ENCODE data around the gene TMCC3. TPM values are rescaled to one million over a fixed set of nuclear protein-coding genes. Genes with fewer than 3 reads are reported as not detected.

Gene TMCC3
- total and polyA plus RNA-seq, 9 of the 15 experiments (the other 6 are each of a cell fraction or from before 2014, with no cell fraction given) = not detected

DNA sequence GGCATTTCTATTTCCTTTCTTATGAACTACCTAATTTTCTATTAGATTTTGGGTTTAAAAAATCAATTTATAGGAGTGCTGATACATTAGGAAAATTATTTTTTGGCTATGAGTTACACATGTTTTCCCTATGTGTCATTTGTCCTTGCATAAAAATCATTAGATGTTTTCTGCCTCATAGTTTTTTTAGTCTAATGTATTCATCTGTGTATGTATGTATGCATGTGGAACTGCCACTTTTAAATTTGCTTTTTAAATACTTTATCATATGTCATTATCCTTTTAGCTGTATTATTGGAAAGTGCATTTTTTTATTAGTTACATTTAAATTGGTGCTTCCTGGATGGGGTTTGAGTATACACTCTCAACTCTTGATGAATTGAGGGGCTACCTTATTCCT is 112.0 kb downstream of the TMCC3 start (continued):
- TF ChIP-seq ZBTB40 (IDR thresholded peaks at IDR 0.05) (no peak), ZBTB40 (CRISPR knock-in tag; IDR thresholded peaks at IDR 0.05) (no peak), ZNF324 (CRISPR knock-in tag; IDR thresholded peaks at IDR 0.05) (no peak), ZBED1 (IDR thresholded peaks at IDR 0.05) (no peak), ZSCAN29 (IDR thresholded peaks at IDR 0.05) (no peak), ZNF644 (tag; IDR thresholded peaks at IDR 0.05; ENCODE audit: low read depth) (no peak), MCM3 (IDR thresholded peaks at IDR 0.05) (no peak), NCOA1 (IDR thresholded peaks at IDR 0.05; ENCODE audit: low read depth) (no peak)
- TF ChIP-seq, protein P1, sequence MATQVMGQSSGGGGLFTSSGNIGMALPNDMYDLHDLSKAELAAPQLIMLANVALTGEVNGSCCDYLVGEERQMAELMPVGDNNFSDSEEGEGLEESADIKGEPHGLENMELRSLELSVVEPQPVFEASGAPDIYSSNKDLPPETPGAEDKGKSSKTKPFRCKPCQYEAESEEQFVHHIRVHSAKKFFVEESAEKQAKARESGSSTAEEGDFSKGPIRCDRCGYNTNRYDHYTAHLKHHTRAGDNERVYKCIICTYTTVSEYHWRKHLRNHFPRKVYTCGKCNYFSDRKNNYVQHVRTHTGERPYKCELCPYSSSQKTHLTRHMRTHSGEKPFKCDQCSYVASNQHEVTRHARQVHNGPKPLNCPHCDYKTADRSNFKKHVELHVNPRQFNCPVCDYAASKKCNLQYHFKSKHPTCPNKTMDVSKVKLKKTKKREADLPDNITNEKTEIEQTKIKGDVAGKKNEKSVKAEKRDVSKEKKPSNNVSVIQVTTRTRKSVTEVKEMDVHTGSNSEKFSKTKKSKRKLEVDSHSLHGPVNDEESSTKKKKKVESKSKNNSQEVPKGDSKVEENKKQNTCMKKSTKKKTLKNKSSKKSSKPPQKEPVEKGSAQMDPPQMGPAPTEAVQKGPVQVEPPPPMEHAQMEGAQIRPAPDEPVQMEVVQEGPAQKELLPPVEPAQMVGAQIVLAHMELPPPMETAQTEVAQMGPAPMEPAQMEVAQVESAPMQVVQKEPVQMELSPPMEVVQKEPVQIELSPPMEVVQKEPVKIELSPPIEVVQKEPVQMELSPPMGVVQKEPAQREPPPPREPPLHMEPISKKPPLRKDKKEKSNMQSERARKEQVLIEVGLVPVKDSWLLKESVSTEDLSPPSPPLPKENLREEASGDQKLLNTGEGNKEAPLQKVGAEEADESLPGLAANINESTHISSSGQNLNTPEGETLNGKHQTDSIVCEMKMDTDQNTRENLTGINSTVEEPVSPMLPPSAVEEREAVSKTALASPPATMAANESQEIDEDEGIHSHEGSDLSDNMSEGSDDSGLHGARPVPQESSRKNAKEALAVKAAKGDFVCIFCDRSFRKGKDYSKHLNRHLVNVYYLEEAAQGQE (IDR thresholded peaks at IDR 0.05; ENCODE audit: borderline replicate concordance) = no peak
- TF ChIP-seq, protein P1 (CRISPR knock-in tag; IDR thresholded peaks at IDR 0.05; ENCODE audit: low read depth) = no peak

All from K562 (cell line).